ENCODE measurements around the gene CGB7. TPM values are rescaled to one million over a fixed set of nuclear protein-coding genes. Genes with fewer than 3 reads are reported as not detected.

The CGB7 gene
- total and polyA plus RNA-seq, 2 of the 13 experiments (the other 11 are each of a cell fraction or from before 2014, with no cell fraction given) = 0.07 TPM; not detected in 1

GRCh38 chr19:49056101-49056901, 1.2 kb downstream of the CGB7 start (continued):
- no peak for TF ChIP-seq E2F2 (CRISPR knock-in tag; IDR thresholded peaks at IDR 0.05; ENCODE audit: borderline replicate concordance)
- TF ChIP-seq CCAR2 (optimal IDR thresholded peaks at IDR 0.05; ENCODE audit: low read depth, low read length) = no peak
- TF ChIP-seq AGO1 (IDR thresholded peaks at IDR 0.05; ENCODE audit: low read depth, low read length, poor library complexity, severe bottlenecking) = no peak
- TF ChIP-seq CBFB (CRISPR knock-in tag; IDR thresholded peaks at IDR 0.05) = no peak
- no peak for TF ChIP-seq TARDBP (CRISPR knock-in tag; IDR thresholded peaks at IDR 0.05)
- TF ChIP-seq SKI (IDR thresholded peaks at IDR 0.05; ENCODE audit: partially characterized antibody) = peak; percentile 19
- no peak for TF ChIP-seq ZNF382 (CRISPR knock-in tag; IDR thresholded peaks at IDR 0.05; ENCODE audit: borderline replicate concordance)
- TF ChIP-seq PATZ1 (CRISPR knock-in tag; IDR thresholded peaks at IDR 0.05) = peak; percentile 56; the same call in 1 of the 2 replicates
- no peak for TF ChIP-seq SRF (IDR thresholded peaks at IDR 0.05; ENCODE audit: low read depth, low read length)
- TF ChIP-seq ZGPAT (CRISPR knock-in tag; IDR thresholded peaks at IDR 0.05) = peak; percentile 22; the same call in 1 of the 2 replicates
- no peak for TF ChIP-seq ZNF441 (CRISPR knock-in tag; IDR thresholded peaks at IDR 0.05; ENCODE audit: borderline replicate concordance)
- no peak for TF ChIP-seq ZNF644 (CRISPR knock-in tag; IDR thresholded peaks at IDR 0.05; ENCODE audit: low read depth)
- TF ChIP-seq GPBP1L1 (CRISPR knock-in tag; IDR thresholded peaks at IDR 0.05) = no peak
- no peak; the same call in 1 of the 2 replicates for TF ChIP-seq MXD1 (CRISPR knock-in tag; IDR thresholded peaks at IDR 0.05)
- TF ChIP-seq THAP9 (CRISPR knock-in tag; IDR thresholded peaks at IDR 0.05; ENCODE audit: borderline replicate concordance) = 0 out of 2 replicates have a peak, but pooled peaks have one; percentile 39
- TF ChIP-seq SRSF4 (IDR thresholded peaks at IDR 0.05; ENCODE audit: low read depth, low read length, poor library complexity, severe bottlenecking) = no peak
- no peak for TF ChIP-seq NRL (CRISPR knock-in tag; IDR thresholded peaks at IDR 0.05; ENCODE audit: borderline replicate concordance)
- TF ChIP-seq HDAC1 (CRISPR knock-in tag; IDR thresholded peaks at IDR 0.05) = 0 out of 2 replicates have a peak, but pooled peaks have one; percentile 28
- TF ChIP-seq PHF21A (CRISPR knock-in tag; IDR thresholded peaks at IDR 0.05) = peak; percentile 57; the same call in 1 of the 2 replicates
